Astrocyte (in vitro differentiated cells and primary cell): Measurements from ENCODE around the gene GPR37L1.

ENCODE experiments used
- CTCF ChIP-seq: IDR thresholded peaks from 2 replicates; pipeline ENCODE4 v1.5.1; 2011; ENCODE audit warnings: low read depth, mild to moderate bottlenecking, inconsistent platforms, low read length, moderate library complexity; ENCODE audit not compliant: insufficient read depth
- EZH2 ChIP-seq: IDR thresholded peaks from 2 replicates; pipeline ENCODE4 v1.6.1; 2012; ENCODE audit warnings: mild to moderate bottlenecking, low read length, inconsistent platforms; ENCODE audit not compliant: insufficient read depth

- no peak for TF ChIP-seq CTCF
- no peak for TF ChIP-seq EZH2
Observed at GRCh38 chr1:202106340-202107254, 16.1 kb upstream of the GPR37L1 start.
